Panc1 (cell line): Measurements from ENCODE around the gene BARX2.

ENCODE experiments used
- POLR2AphosphoS5 ChIP-seq: IDR thresholded peaks from 2 replicates; pipeline ENCODE4 v1.6.1; 2012; ENCODE audit warnings: mild to moderate bottlenecking, low read depth, low read length, moderate library complexity
- TF ChIP-seq, protein P1 (sequence below): fragments of 450-650 bp; IDR thresholded peaks from 2 replicates; pipeline ENCODE4 v1.5.1; 2017; ENCODE audit warnings: mild to moderate bottlenecking
- TF ChIP-seq, protein P2 (sequence below), 2 experiments: IDR thresholded peaks; 2 replicates each; pipeline ENCODE4 v1.6.1; 2011 to 2012; ENCODE audit warnings: low read depth in 2 of 2, control low read depth in 1 of 2, low read length in 1 of 2, mild to moderate bottlenecking in 1 of 2, moderate library complexity in 1 of 2; ENCODE audit not compliant: insufficient read depth in 1 of 2

DNA sequence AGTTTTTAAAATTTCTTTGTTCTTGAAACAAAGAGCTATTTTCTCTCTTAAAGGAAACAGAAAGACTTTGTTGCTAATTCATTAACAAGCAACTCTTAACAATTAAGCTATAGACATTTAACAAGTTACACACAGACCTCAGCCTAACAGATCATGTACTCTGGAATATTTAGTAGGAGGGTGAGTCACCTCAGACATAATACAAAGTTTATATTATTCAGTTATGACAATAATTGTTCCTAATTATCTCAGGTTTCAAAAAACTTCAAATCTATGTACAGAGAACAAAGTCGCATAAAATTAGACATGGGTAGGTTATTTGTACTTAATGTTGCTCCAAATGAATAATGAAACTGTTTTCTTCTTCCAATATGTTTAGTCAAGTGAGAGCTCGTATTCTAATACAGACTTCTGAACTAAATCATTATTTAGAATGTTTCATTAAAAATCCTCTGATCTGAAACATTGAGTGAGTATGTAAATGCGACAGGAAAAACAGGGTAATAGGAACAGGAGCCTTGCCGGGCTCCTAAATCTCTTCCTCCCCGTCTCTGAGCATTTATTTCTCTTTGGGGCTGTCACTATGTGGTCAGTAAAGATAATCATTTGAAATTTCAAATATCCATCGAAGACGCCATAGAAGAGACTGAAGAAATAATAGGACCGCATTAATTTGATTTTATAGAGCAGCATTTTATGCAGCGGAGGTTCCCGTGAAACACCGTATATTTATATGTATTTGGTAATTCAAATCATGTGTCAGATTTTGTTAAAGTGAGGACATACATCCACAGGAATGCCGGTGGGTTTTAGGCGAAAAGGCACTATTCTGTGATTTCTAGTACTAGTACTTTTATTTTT lies 8.7 kb upstream of the BARX2 start:
- TF ChIP-seq POLR2AphosphoS5, result no peak
- TF ChIP-seq, protein P1, sequence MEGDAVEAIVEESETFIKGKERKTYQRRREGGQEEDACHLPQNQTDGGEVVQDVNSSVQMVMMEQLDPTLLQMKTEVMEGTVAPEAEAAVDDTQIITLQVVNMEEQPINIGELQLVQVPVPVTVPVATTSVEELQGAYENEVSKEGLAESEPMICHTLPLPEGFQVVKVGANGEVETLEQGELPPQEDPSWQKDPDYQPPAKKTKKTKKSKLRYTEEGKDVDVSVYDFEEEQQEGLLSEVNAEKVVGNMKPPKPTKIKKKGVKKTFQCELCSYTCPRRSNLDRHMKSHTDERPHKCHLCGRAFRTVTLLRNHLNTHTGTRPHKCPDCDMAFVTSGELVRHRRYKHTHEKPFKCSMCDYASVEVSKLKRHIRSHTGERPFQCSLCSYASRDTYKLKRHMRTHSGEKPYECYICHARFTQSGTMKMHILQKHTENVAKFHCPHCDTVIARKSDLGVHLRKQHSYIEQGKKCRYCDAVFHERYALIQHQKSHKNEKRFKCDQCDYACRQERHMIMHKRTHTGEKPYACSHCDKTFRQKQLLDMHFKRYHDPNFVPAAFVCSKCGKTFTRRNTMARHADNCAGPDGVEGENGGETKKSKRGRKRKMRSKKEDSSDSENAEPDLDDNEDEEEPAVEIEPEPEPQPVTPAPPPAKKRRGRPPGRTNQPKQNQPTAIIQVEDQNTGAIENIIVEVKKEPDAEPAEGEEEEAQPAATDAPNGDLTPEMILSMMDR, result no peak
- TF ChIP-seq, protein P2, sequence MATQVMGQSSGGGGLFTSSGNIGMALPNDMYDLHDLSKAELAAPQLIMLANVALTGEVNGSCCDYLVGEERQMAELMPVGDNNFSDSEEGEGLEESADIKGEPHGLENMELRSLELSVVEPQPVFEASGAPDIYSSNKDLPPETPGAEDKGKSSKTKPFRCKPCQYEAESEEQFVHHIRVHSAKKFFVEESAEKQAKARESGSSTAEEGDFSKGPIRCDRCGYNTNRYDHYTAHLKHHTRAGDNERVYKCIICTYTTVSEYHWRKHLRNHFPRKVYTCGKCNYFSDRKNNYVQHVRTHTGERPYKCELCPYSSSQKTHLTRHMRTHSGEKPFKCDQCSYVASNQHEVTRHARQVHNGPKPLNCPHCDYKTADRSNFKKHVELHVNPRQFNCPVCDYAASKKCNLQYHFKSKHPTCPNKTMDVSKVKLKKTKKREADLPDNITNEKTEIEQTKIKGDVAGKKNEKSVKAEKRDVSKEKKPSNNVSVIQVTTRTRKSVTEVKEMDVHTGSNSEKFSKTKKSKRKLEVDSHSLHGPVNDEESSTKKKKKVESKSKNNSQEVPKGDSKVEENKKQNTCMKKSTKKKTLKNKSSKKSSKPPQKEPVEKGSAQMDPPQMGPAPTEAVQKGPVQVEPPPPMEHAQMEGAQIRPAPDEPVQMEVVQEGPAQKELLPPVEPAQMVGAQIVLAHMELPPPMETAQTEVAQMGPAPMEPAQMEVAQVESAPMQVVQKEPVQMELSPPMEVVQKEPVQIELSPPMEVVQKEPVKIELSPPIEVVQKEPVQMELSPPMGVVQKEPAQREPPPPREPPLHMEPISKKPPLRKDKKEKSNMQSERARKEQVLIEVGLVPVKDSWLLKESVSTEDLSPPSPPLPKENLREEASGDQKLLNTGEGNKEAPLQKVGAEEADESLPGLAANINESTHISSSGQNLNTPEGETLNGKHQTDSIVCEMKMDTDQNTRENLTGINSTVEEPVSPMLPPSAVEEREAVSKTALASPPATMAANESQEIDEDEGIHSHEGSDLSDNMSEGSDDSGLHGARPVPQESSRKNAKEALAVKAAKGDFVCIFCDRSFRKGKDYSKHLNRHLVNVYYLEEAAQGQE (IDR thresholded peaks at IDR 0.05; ENCODE audit: insufficient read depth in 1 of 2, low read depth in 2 of 2, low read length in 1 of 2), result no peak
